ENCODE results near the gene ASAP3.

DNA sequence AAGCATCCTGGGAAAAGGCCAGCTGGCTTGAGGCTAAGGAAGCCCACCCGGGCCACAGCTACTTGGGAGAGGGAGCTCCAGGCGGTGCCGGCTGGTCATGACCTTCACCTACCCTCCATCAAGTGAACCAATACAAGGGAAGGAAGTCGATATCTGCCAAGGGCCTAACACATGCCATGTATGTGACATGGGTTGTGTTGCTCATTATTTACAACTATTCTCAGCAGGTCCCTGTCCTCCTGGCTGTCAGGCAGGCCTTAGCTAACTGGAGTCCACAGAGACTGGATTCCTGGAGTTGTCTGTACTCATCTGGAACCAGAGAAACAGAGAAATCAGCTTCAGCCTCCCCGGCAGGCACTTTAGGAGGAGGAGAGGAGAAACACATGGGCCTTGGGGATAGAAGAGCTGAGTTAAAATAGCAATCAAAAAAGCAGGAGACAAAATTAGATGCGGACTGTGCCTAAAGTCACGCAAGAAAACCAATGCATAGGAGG is 75.1 kb downstream of the ASAP3 start:
- TF ChIP-seq, protein P1, sequence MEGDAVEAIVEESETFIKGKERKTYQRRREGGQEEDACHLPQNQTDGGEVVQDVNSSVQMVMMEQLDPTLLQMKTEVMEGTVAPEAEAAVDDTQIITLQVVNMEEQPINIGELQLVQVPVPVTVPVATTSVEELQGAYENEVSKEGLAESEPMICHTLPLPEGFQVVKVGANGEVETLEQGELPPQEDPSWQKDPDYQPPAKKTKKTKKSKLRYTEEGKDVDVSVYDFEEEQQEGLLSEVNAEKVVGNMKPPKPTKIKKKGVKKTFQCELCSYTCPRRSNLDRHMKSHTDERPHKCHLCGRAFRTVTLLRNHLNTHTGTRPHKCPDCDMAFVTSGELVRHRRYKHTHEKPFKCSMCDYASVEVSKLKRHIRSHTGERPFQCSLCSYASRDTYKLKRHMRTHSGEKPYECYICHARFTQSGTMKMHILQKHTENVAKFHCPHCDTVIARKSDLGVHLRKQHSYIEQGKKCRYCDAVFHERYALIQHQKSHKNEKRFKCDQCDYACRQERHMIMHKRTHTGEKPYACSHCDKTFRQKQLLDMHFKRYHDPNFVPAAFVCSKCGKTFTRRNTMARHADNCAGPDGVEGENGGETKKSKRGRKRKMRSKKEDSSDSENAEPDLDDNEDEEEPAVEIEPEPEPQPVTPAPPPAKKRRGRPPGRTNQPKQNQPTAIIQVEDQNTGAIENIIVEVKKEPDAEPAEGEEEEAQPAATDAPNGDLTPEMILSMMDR (IDR thresholded peaks at IDR 0.05) = no peak
- TF ChIP-seq POLR2AphosphoS5 (IDR thresholded peaks at IDR 0.05) = no peak
- no peak for TF ChIP-seq POLR2A (IDR thresholded peaks at IDR 0.05)

Data from upper lobe of left lung (tissue), 4 donors.